ENCODE results near the gene GRIK3. TPM values are rescaled to one million over a fixed set of nuclear protein-coding genes. Genes with fewer than 3 reads are reported as not detected.

Gene GRIK3
- total RNA-seq, 1 experiment from 2014 or later: not detected

DNA sequence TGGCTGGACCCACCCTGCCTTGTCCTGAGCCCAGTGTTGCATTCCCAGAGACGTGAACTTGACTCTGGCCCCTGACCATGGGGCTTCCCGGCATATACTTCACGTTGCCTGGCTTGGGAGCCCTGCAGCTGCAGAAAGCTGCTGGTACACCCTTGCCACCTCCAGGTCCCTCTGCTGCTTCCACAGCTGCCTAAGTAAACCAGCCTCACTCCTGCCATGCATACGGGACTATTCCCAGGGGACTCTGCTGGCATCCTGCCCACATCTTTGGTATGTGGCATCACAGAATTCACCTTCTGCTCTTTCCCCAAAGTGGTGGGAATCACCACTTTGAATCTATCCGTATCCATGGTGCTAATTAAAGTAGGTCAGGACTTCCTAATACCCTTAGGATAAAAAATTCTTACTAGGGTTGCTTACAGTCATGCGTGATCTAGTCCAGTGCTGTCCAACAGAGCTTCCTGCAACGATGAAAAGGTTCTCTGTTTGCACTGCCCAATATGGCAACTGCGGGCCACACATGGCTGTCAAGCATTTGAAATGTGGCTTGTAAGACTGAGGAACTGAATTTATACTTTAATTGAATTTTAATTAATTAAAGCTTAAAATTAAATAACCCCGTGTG lies 203.0 kb downstream of the GRIK3 start:
- no peak for DNase-seq (ENCODE audit: low spot score)

DNA sequence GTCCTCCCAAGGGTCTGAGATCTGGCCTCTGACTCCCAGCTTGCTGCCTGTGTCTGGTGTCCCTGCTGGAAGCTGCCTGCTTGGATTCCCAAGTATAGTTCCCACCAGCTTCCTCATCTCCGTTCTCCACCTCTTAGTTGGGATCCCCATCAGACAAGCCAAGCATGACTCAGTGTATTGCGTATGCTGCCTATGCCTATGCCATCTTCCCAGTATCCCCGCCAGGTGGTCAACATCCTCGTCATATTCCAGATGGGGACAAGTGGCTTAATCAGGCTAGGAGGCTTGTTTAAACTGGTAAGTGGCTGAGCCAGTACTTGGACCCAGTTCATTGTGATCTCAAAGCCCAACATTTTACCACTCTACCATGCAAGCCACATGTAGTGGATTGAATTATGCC lies 204.4 kb downstream of the GRIK3 start:
- no peak for DNase-seq (ENCODE audit: low spot score)

DNA sequence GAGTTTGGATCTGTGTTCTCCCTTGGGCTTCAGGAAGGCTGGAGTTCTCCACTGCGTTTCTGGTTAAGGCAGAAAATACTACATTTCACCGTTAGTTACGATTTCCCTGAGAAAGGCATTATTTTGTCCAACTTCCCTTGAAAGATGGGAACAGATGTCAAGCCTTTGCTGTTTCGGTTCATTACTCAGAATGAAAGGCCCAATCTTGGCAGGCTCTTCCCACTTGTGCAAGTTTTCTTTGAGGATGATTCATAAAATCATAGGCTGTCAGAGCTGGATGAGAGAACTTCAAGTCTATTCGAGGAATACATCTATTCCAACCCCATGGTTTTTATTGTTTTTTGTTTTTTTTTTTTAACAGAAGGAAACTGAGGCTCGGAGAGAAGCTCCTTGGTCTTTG lies 205.2 kb downstream of the GRIK3 start:
- no peak for DNase-seq (ENCODE audit: low spot score)

GRCh38 chr1:36825226-36825625 lies 209.1 kb downstream of the GRIK3 start:
- DNase-seq (ENCODE audit: low spot score): no peak

DNA sequence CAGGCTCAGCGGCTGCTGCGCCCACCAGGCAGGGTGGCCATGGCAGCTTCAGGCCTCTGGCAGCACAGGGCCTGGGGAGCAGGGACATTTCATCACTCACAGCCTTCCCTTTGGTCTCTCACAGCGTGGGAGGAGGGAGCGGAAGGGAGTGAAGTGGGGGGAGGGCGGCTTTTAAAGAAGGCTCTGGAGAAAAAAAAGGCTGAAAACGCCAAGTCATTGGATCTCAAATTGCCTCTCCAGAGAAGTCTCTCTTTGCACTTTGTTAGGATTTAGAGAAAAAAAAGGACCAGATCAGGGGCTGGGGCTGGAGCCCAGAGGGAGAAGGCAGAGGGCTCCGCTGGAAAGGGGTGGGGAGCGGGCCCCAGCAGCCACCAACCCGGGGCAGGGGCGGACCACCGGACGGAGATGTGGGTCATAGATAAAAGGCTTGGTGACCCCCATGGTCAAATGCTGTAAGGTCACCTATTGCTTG lies 209.9 kb downstream of the GRIK3 start:
- DNase-seq (ENCODE audit: low spot score): no peak

- no peak for DNase-seq (ENCODE audit: low spot score)
These were observed 211.7 kb downstream of the GRIK3 start for GRCh38 chr1:36822648-36823047.

GRCh38 chr1:36821386-36821785 lies 212.9 kb downstream of the GRIK3 start:
- DNase-seq (ENCODE audit: low spot score): no peak

DNA sequence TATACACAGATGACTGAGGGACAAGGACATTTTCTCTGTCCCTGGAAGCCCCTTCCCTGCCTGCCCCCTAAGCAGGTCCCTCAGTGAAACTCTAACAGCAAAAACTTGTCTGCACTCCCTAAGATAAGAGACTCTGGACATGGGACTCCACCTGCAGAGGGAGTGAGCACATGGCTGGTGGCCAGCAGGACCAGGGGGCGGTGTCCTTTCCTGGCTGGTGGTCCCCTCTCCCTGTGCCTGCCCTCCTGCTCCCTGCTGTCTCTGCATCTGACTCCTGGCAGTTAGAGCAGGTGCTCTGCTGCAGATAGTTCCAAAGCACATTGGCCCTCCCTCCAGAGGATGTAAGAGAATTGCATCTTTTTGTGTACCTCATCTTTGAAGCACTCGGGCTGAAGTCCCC lies 215.5 kb downstream of the GRIK3 start:
- no peak for DNase-seq (ENCODE audit: low spot score)

GRCh38 chr1:36816348-36816747 lies 218.0 kb downstream of the GRIK3 start:
- no peak for DNase-seq (ENCODE audit: low spot score)

DNA sequence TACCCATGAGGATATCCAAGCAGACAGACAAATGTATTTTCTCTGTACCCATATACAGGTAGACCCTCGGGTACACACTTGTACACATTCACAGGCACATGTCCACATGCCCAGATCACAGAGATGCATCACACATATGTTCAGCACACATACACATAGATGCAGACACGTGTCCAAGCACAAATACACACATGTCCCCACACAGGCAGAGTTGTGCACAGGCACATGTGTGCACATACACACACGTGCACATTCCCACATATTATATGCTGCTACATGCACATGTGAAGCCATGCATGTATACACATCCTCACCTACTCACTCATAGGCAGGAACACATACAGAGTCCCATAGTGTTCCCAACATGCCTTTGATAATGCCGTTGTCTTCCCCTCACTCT lies 219.5 kb downstream of the GRIK3 start:
- no peak for DNase-seq (ENCODE audit: low spot score)

DNA sequence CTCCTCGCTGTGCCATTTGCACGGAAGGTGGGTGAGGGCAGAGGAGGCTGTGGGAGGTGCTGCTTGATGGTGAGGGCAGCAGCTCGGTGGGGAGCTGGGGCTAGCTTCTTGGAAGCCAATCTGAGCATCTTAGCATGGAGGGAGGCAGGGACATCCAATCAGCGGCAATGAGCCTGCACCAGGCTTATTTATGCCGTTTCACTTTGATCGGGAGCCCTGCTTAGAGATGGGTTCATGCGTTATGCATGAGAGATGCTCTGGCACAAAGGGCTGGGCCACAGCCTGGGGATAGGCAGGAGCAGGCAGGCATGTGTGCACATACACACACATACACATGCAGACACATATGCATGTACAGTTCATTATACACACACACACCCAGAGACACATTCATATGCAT lies 220.2 kb downstream of the GRIK3 start:
- DNase-seq (ENCODE audit: low spot score): no peak

DNA sequence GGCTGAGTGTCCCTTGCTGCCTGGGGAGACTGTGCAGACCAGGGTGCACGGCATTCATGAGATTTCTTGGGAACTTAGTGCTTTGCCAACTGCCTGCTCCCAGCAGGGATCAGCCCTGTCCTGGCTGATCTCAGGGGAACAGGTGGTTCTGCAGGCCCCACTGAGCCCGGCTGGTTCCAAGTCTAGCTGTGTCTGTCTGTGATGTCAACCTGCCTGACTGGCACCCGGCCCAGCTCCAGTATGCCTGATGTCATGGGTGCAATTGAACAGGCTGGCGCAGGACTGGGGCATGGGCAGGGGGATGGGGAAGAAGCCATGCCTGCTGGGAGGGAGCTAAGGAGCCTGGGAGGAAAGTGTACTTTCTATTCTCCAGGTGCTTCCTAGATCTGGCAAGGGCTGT lies 227.1 kb downstream of the GRIK3 start:
- no peak for DNase-seq (ENCODE audit: low spot score)

DNA sequence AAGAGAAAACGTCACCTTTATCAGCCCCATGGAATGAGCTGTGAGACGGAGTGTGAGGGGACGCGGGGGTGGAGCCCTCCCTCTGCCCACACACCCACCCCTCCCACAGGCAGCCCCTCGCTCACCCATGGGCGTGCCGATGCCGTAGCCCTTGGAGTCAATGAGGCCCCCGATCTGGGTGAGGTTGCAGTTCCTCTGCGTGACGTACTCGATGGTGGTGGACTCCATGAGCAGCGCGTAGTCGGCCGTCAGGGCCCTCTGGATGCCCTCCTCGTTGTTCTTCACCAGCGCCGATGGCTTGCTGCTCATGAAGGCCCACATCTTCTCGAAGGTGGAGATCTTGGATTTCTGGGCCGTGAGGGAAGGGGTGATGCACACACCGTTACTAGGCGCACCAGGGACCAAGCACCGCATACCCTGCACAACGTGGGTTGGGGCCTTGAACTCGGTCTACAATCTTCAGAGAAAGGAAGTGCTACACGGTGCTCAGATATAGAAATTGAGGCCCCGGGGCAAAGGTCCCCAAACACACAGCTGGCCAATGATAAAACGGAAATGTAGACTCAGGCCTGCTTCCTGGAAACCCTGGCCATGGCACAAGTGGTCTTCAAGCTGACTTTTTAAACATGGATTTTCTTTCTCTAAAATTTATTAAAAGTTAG lies 228.2 kb downstream of the GRIK3 start:
- no peak for DNase-seq (ENCODE audit: low spot score)

GRCh38 chr1:36804669-36805314 lies 229.5 kb downstream of the GRIK3 start:
- no peak for DNase-seq (ENCODE audit: low spot score)

DNA sequence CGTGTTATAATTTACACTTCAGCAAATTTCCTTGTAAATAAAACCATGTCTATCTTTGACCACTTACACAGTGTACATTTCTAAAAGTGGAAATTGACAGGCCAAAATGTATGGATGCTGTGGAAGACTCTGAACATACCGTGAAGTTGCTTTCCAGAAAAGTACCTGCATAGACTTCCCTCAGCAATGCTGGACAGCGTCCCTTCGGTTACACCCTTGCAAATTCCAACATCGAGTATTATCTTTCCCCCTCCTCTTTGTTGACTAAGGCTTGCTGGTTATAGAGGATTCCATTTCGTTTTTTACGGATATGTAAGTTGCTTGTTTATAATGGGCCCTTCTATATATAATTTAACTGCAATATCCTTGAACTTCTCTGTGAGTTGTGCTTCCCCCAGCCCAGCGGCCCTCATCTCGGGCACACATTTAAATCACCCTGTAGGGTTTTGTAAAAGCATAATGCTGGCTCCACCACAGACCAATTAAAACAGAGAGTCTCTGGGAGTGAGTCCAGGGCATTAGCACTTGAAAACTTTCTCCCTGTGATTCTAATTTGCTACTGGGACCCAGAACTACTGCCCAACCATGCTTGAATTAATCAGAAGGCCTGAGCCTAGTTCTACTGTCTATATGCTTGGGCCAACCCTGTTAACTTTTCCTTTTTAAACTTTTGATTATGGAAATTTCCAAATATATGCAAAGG lies 230.3 kb downstream of the GRIK3 start:
- DNase-seq (ENCODE audit: low spot score): no peak

GRCh38 chr1:36802018-36802417 lies 232.3 kb downstream of the GRIK3 start:
- DNase-seq (ENCODE audit: low spot score): peak; percentile 23

- no peak for DNase-seq (ENCODE audit: low spot score)
These were observed 236.6 kb downstream of the GRIK3 start for GRCh38 chr1:36797761-36798160.

DNA sequence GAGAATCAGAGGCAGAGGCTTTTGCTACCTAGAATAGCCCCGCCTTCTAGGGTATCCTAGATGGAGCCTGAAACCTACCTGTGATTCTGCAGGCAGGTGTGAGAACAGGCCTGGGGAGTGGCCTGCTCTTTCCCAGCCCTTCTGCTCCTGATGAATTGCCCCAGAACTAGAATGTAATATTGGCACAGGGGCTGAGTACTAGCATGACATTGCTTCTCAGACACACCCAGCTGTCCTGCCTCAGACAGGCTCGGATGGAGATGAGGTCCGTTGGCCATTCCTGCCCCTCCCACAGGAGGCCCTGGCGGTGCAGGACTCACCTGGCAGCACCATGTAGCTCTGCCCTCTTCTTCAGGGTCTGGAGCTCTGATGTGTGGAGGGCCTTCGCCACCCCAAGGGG lies 237.6 kb downstream of the GRIK3 start:
- no peak for DNase-seq (ENCODE audit: low spot score)

- no peak for DNase-seq (ENCODE audit: low spot score)
These were observed 238.2 kb downstream of the GRIK3 start for GRCh38 chr1:36796106-36796590.

GRCh38 chr1:36794460-36794859 lies 239.9 kb downstream of the GRIK3 start:
- no peak for DNase-seq (ENCODE audit: low spot score)

GRCh38 chr1:36793452-36793851 lies 240.9 kb downstream of the GRIK3 start:
- no peak for DNase-seq (ENCODE audit: low spot score)

GRCh38 chr1:36792292-36792691 lies 242.0 kb downstream of the GRIK3 start:
- no peak for DNase-seq (ENCODE audit: low spot score)
